Transverse colon (tissue), 4 donors: ENCODE data around the gene LAMTOR4. TPM values are rescaled to one million over a fixed set of nuclear protein-coding genes. Genes with fewer than 3 reads are reported as not detected.

ENCODE experiments used
- DNase-seq: peaks from one replicate; pipeline ENCODE4 v3.0.0-alpha.2; 2019
- H3K27ac ChIP-seq, 4 donors: fragments of 200-600 bp; sonication (generic); 2 replicates each; pipeline ENCODE4 v1.5.1; 2016 to 2018; ENCODE audit warnings: inconsistent platforms in 4 of 4
- H3K27me3 ChIP-seq: fragments of 200-600 bp; sonication (generic); 2 replicates; pipeline ENCODE4 v1.5.1; 2017; ENCODE audit warnings: inconsistent platforms
- H3K36me3 ChIP-seq, 4 donors: fragments of 200-600 bp; sonication (generic); 2 replicates each; pipeline ENCODE4 v1.5.1; 2017 to 2019; ENCODE audit warnings: inconsistent platforms in 4 of 4
- H3K4me1 ChIP-seq, 4 donors: fragments of 200-600 bp; sonication (generic); 2 replicates each; pipeline ENCODE4 v1.5.1; 2017 to 2020; ENCODE audit warnings: inconsistent platforms in 4 of 4
- H3K4me3 ChIP-seq, 4 donors: fragments of 200-600 bp; sonication (generic); 1 replicate in 1 of 4; 2 replicates in 3 of 4; pipeline versions ENCODE4 v1.5.1 to v1.6.1; 2017 to 2019; ENCODE audit warnings: inconsistent platforms in 4 of 4
- H3K9me3 ChIP-seq, 2 donors: fragments of 200-600 bp; sonication (generic); 2 replicates each; pipeline ENCODE4 v1.5.1; 2017 to 2019; ENCODE audit warnings: inconsistent platforms in 2 of 2
- EP300 ChIP-seq: sonication (generic); formaldehyde crosslinking; IDR thresholded peaks from one replicate; pipeline ENCODE4 v1.6.1; 2017; ENCODE audit warnings: antibody characterized with exemption, low read depth
- POLR2A ChIP-seq: fragments of 450-650 bp; IDR thresholded peaks from one replicate; pipeline ENCODE4 v1.6.1; 2016; ENCODE audit warnings: antibody characterized with exemption, mild to moderate bottlenecking, moderate library complexity
- POLR2AphosphoS5 ChIP-seq, 3 donors: sonication (generic); formaldehyde crosslinking; IDR thresholded peaks; one replicate each; pipeline ENCODE4 v1.6.1; 2016; ENCODE audit warnings: antibody characterized with exemption in 3 of 3
- WGBS, 2 donors: methylation state at CpG; one replicate each; pipeline ENCODE4 v1.1.5; 2018; ENCODE audit warnings: low coverage in 1 of 2; 5-methylcytosine and 5-hydroxymethylcytosine counted together
- in situ Hi-C, 4 donors: fragments of 200-750 bp; cut with MboI; loops; one replicate each; pipeline versions ENCODE4 v1.15.0 to v1.15.1; 2017; ENCODE audit warnings: low sequenced_read_pairs in 3 of 4, low pct_ligation_motif_present in 1 of 4, low pct_unique_long_range_greater_than_20kb in 1 of 4
- intact Hi-C: fragments of 100-400 bp; cut with DNase I; formaldehyde crosslinking; loops from one replicate; pipeline ENCODE4 v1.15.1; 2023; ENCODE audit warnings: low total_unique reads
- total RNA-seq, 4 donors: library from RNA; depleted of rRNA; stranded (reverse); fragments of >200 nt; gene quantifications; one replicate each; pipeline ENCODE4 v1.1.0, GENCODE V29; 2016
- TF ChIP-seq, protein P1 (sequence below), 5 experiments: fragments of 200-600 bp in 3 of 5; fragments of 450-650 bp in 2 of 5; sonication (generic) in 3 of 5; IDR thresholded peaks; 1 replicate in 2 of 5; 2 replicates in 3 of 5; pipeline ENCODE4 v1.5.1; 2016 to 2017; ENCODE audit warnings: antibody characterized with exemption in 5 of 5, inconsistent platforms in 3 of 5, mild to moderate bottlenecking in 2 of 5, moderate library complexity in 1 of 5

The LAMTOR4 gene
- total RNA-seq, 4 donors from 2014 or later, result 105 to 403 (median 256) TPM

DNA sequence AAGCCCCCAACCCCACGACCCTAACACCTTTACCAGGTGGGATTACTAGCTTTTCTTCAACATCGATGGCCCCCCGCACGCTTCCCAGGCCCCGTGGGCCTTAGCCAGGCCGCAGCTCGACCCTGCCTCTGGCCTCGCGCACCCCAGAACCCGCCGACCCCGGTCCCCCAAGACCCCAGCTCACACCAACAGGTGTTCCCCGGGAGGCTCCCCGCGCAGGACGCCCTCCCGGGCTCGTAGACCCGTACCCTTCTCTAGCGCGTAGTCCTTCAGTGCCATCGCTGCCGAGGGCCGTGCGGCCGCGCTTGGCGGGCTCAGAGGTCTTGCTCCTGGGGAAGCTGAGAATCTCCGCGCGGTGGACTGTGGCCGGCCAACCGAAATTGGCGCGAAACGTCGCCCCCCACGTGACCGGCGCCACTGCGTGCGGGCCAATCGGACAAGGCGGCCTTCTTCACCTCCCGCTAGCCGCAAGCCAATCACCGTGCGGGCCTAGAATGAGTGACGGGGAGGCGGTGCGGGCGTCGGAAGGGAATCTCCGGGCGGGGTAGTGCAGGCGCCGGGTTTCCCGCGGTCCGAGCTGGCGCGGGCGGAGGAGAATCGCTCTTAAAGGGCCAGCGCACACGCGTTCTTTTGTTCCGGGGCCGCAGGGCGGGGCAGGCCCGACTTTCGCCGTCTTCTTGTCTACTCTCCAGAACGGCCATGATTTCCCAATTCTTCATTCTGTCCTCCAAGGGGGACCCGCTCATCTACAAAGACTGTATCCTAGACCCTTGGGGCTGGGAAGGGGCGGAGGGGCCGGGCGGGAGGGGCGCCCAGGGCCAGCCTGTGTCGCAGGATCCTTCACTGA, 47.5 kb upstream of the LAMTOR4 start, which contains the start of the genes AP4M1 and MCM7:
Gene AP4M1, plus strand, starts transcription at position 628 of the 847 bp plus-strand sequence. Its CDS starts 72 bp downstream, at position 700.
Gene MCM7, minus strand, starts transcription at position 382 of the 847 bp plus-strand sequence. Its CDS starts 103 bp downstream, at position 279.
- H3K9me3 ChIP-seq, result no peaks in the 10 kb centered on the region
- 0% methylated on average over 71 of the region's 80 CpGs; no CpG with 5 or more reads in 1 of the 2 donors for WGBS, 2 donors
- in situ Hi-C loops, result no loop called here
- no peaks in the 10 kb centered on the region for H3K27me3 ChIP-seq
- H3K4me1 ChIP-seq, result peaks cover 9 to 25% (median 17%) of the 10 kb centered on the region in 4 donors
- H3K27ac ChIP-seq, result peak within 1 kb of the TSS; percentile 92 to 100 (median 97)
- peaks cover 0 to 45% (median 19%) of the 10 kb centered on the region in 4 donors for H3K36me3 ChIP-seq
- TF ChIP-seq EP300 (no peak), POLR2A (no peak), POLR2AphosphoS5 (IDR thresholded peaks at IDR 0.05) (peak in 2 of 3 donors; percentile 39 to 57)
- TF ChIP-seq, protein P1, sequence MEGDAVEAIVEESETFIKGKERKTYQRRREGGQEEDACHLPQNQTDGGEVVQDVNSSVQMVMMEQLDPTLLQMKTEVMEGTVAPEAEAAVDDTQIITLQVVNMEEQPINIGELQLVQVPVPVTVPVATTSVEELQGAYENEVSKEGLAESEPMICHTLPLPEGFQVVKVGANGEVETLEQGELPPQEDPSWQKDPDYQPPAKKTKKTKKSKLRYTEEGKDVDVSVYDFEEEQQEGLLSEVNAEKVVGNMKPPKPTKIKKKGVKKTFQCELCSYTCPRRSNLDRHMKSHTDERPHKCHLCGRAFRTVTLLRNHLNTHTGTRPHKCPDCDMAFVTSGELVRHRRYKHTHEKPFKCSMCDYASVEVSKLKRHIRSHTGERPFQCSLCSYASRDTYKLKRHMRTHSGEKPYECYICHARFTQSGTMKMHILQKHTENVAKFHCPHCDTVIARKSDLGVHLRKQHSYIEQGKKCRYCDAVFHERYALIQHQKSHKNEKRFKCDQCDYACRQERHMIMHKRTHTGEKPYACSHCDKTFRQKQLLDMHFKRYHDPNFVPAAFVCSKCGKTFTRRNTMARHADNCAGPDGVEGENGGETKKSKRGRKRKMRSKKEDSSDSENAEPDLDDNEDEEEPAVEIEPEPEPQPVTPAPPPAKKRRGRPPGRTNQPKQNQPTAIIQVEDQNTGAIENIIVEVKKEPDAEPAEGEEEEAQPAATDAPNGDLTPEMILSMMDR (IDR thresholded peaks at IDR 0.05), result no peak
- H3K4me3 ChIP-seq, result peak within 1 kb of the TSS; percentile 72 to 91 (median 81)
- intact Hi-C loops, result no loop called here
- DNase-seq, result peak; percentile 99

GRCh38 chr7:100102950-100103840, 45.5 kb upstream of the LAMTOR4 start:
- Histone ChIP-seq H3K27me3 (no peaks in the 10 kb centered on the region), H3K9me3 (no peaks in the 10 kb centered on the region), H3K4me1 (peaks cover 9 to 25% (median 17%) of the 10 kb centered on the region in 4 donors), H3K4me3 (no peak overlapping the region), H3K27ac (peak overlapping the region in 2 of 4 donors; percentile 98 to 100), H3K36me3 (peaks cover 0 to 38% (median 13%) of the 10 kb centered on the region in 4 donors)
- intact Hi-C loops, result no loop called here
- in situ Hi-C loops, result no loop called here
- DNase-seq, result no peak
- no peak for TF ChIP-seq POLR2A
- no peak for TF ChIP-seq EP300
- no peak for TF ChIP-seq POLR2AphosphoS5 (IDR thresholded peaks at IDR 0.05)
- TF ChIP-seq, protein P1 (IDR thresholded peaks at IDR 0.05), result no peak
- 52 to 84% methylated on average over 6 to 17 of the region's 17 CpGs for WGBS, 2 donors

- no peak for DNase-seq
- Histone ChIP-seq H3K27ac (no peak overlapping the region), H3K9me3 (no peaks in the 10 kb centered on the region), H3K27me3 (no peaks in the 10 kb centered on the region), H3K36me3 (peaks cover 0 to 29% (median 8%) of the 10 kb centered on the region in 4 donors), H3K4me1 (peaks cover 4 to 11% (median 6%) of the 10 kb centered on the region in 4 donors), H3K4me3 (no peak overlapping the region)
- intact Hi-C loops, result no loop called here
- TF ChIP-seq, protein P1 (IDR thresholded peaks at IDR 0.05), result no peak
- in situ Hi-C loops, result no loop called here
- WGBS, 2 donors, result 94% methylated on average over 4 of the region's 4 CpGs; no CpG with 5 or more reads in 1 of the 2 donors
Measured at GRCh38 chr7:100105534-100105933, 43.2 kb upstream of the LAMTOR4 start.

GRCh38 chr7:100106633-100107032, 42.1 kb upstream of the LAMTOR4 start:
- 82% methylated on average over 5 to 17 of the region's 17 CpGs for WGBS, 2 donors
- Histone ChIP-seq H3K27ac (no peak overlapping the region), H3K27me3 (no peaks in the 10 kb centered on the region), H3K36me3 (peaks cover 0 to 29% (median 8%) of the 10 kb centered on the region in 4 donors), H3K4me3 (no peak overlapping the region), H3K4me1 (peaks cover 4 to 7% (median 6%) of the 10 kb centered on the region in 4 donors), H3K9me3 (no peaks in the 10 kb centered on the region)
- TF ChIP-seq, protein P1 (IDR thresholded peaks at IDR 0.05), result no peak
- TF ChIP-seq EP300, result no peak
- in situ Hi-C loops, result no loop called here
- intact Hi-C loops, result no loop called here
- DNase-seq, result no peak
